ENCODE results near the gene ASIC1.

Gene ASIC1

GRCh38 chr12:50042693-50043092 lies 14.7 kb upstream of the ASIC1 start:
- no peaks in the 10 kb centered on the region for H3K36me3 ChIP-seq (ENCODE audit: insufficient read depth, low read length)
- H3K9me3 ChIP-seq (ENCODE audit: low read length): no peaks in the 10 kb centered on the region
- no peaks in the 10 kb centered on the region for H3K4me1 ChIP-seq (ENCODE audit: insufficient read depth, low read length)

GRCh38 chr12:50043308-50043707 lies 14.1 kb upstream of the ASIC1 start:
- Histone ChIP-seq H3K9ac (ENCODE audit: low read length) (no peak overlapping the region), H3K36me3 (ENCODE audit: insufficient read depth, low read length) (no peaks in the 10 kb centered on the region), H3K27ac (ENCODE audit: low read depth, low read length) (no peak overlapping the region), H3K27me3 (ENCODE audit: control insufficient read depth in 1 of 2, insufficient read depth in 2 of 2, low read length in 2 of 2) (no peaks in the 10 kb centered on the region), H3K9me3 (ENCODE audit: low read length) (no peaks in the 10 kb centered on the region), H3K4me3 (ENCODE audit: low read depth in 1 of 2, low read length in 2 of 2) (no peak overlapping the region), H3K4me1 (ENCODE audit: insufficient read depth, low read length) (no peaks in the 10 kb centered on the region)

More at GRCh38 chr12:50042693-50043092, 14.7 kb upstream of the ASIC1 start:
- Histone ChIP-seq H3K9ac (ENCODE audit: low read length) (no peak overlapping the region), H3K4me3 (ENCODE audit: low read depth in 1 of 2, low read length in 2 of 2) (no peak overlapping the region), H3K27ac (ENCODE audit: low read depth, low read length) (no peak overlapping the region), H3K27me3 (ENCODE audit: control insufficient read depth in 1 of 2, insufficient read depth in 2 of 2, low read length in 2 of 2) (no peaks in the 10 kb centered on the region)

GRCh38 chr12:50043854-50044253 lies 13.5 kb upstream of the ASIC1 start:
- Histone ChIP-seq H3K4me3 (ENCODE audit: low read depth in 1 of 2, low read length in 2 of 2) (no peak overlapping the region), H3K4me1 (ENCODE audit: insufficient read depth, low read length) (no peaks in the 10 kb centered on the region), H3K27ac (ENCODE audit: low read depth, low read length) (no peak overlapping the region), H3K27me3 (ENCODE audit: control insufficient read depth in 1 of 2, insufficient read depth in 2 of 2, low read length in 2 of 2) (no peaks in the 10 kb centered on the region), H3K36me3 (ENCODE audit: insufficient read depth, low read length) (no peaks in the 10 kb centered on the region), H3K9ac (ENCODE audit: low read length) (no peak overlapping the region), H3K9me3 (ENCODE audit: low read length) (no peaks in the 10 kb centered on the region)

GRCh38 chr12:50047693-50048250 lies 9.6 kb upstream of the ASIC1 start:
- H3K4me1 ChIP-seq (ENCODE audit: insufficient read depth, low read length): no peaks in the 10 kb centered on the region
- no peaks in the 10 kb centered on the region for H3K27me3 ChIP-seq (ENCODE audit: control insufficient read depth in 1 of 2, insufficient read depth in 2 of 2, low read length in 2 of 2)
- no peaks in the 10 kb centered on the region for H3K9me3 ChIP-seq (ENCODE audit: low read length)
- no peaks in the 10 kb centered on the region for H3K36me3 ChIP-seq (ENCODE audit: insufficient read depth, low read length)
- no peak overlapping the region for H3K27ac ChIP-seq (ENCODE audit: low read depth, low read length)
- H3K4me3 ChIP-seq (ENCODE audit: low read depth in 1 of 2, low read length in 2 of 2): no peak overlapping the region
- H3K9ac ChIP-seq (ENCODE audit: low read length): no peak overlapping the region

- H3K36me3 ChIP-seq (ENCODE audit: insufficient read depth, low read length): no peaks in the 10 kb centered on the region
- no peak overlapping the region for H3K9ac ChIP-seq (ENCODE audit: low read length)
Measured at GRCh38 chr12:50049254-50050118, 7.9 kb upstream of the ASIC1 start.

GRCh38 chr12:50050119-50050385 lies 7.3 kb upstream of the ASIC1 start:
- Histone ChIP-seq H3K27ac (ENCODE audit: low read depth, low read length) (no peak overlapping the region), H3K4me1 (ENCODE audit: insufficient read depth, low read length) (no peaks in the 10 kb centered on the region), H3K4me3 (ENCODE audit: low read depth in 1 of 2, low read length in 2 of 2) (peak overlapping the region; percentile 25 to 47), H3K27me3 (ENCODE audit: control insufficient read depth in 1 of 2, insufficient read depth in 2 of 2, low read length in 2 of 2) (no peaks in the 10 kb centered on the region), H3K9ac (ENCODE audit: low read length) (no peak overlapping the region), H3K9me3 (ENCODE audit: low read length) (no peaks in the 10 kb centered on the region), H3K36me3 (ENCODE audit: insufficient read depth, low read length) (no peaks in the 10 kb centered on the region)

More at GRCh38 chr12:50049254-50050118, 7.9 kb upstream of the ASIC1 start:
- H3K27me3 ChIP-seq (ENCODE audit: control insufficient read depth in 1 of 2, insufficient read depth in 2 of 2, low read length in 2 of 2): no peaks in the 10 kb centered on the region
- H3K4me1 ChIP-seq (ENCODE audit: insufficient read depth, low read length): no peaks in the 10 kb centered on the region
- no peaks in the 10 kb centered on the region for H3K9me3 ChIP-seq (ENCODE audit: low read length)
- H3K27ac ChIP-seq (ENCODE audit: low read depth, low read length): no peak overlapping the region
- H3K4me3 ChIP-seq (ENCODE audit: low read depth in 1 of 2, low read length in 2 of 2): no peak overlapping the region

GRCh38 chr12:50050410-50051098 lies 6.8 kb upstream of the ASIC1 start:
- H3K9me3 ChIP-seq (ENCODE audit: low read length): no peaks in the 10 kb centered on the region
- H3K4me1 ChIP-seq (ENCODE audit: insufficient read depth, low read length): peaks cover under 1% of the 10 kb centered on the region
- H3K27me3 ChIP-seq (ENCODE audit: control insufficient read depth in 1 of 2, insufficient read depth in 2 of 2, low read length in 2 of 2): no peaks in the 10 kb centered on the region
- no peaks in the 10 kb centered on the region for H3K36me3 ChIP-seq (ENCODE audit: insufficient read depth, low read length)
- H3K27ac ChIP-seq (ENCODE audit: low read depth, low read length): no peak overlapping the region
- H3K4me3 ChIP-seq (ENCODE audit: low read depth in 1 of 2, low read length in 2 of 2): peak overlapping the region; percentile 25 to 47
- no peak overlapping the region for H3K9ac ChIP-seq (ENCODE audit: low read length)

- H3K4me3 ChIP-seq (ENCODE audit: low read depth in 1 of 2, low read length in 2 of 2): no peak overlapping the region
- H3K27me3 ChIP-seq (ENCODE audit: control insufficient read depth in 1 of 2, insufficient read depth in 2 of 2, low read length in 2 of 2): no peaks in the 10 kb centered on the region
- H3K4me1 ChIP-seq (ENCODE audit: insufficient read depth, low read length): peaks cover 7% of the 10 kb centered on the region
- H3K27ac ChIP-seq (ENCODE audit: low read depth, low read length): no peak overlapping the region
- H3K9ac ChIP-seq (ENCODE audit: low read length): no peak overlapping the region
- H3K36me3 ChIP-seq (ENCODE audit: insufficient read depth, low read length): no peaks in the 10 kb centered on the region
- H3K9me3 ChIP-seq (ENCODE audit: low read length): no peaks in the 10 kb centered on the region
Measured at GRCh38 chr12:50051101-50051806, 6.1 kb upstream of the ASIC1 start.

- no peaks in the 10 kb centered on the region for H3K27me3 ChIP-seq (ENCODE audit: control insufficient read depth in 1 of 2, insufficient read depth in 2 of 2, low read length in 2 of 2)
Measured at GRCh38 chr12:50052544-50052943, 4.9 kb upstream of the ASIC1 start.

GRCh38 chr12:50052964-50053363 lies 4.4 kb upstream of the ASIC1 start:
- no peak overlapping the region for H3K27ac ChIP-seq (ENCODE audit: low read depth, low read length)
- H3K9ac ChIP-seq (ENCODE audit: low read length): no peak overlapping the region
- H3K27me3 ChIP-seq (ENCODE audit: control insufficient read depth in 1 of 2, insufficient read depth in 2 of 2, low read length in 2 of 2): no peaks in the 10 kb centered on the region
- H3K4me3 ChIP-seq (ENCODE audit: low read depth in 1 of 2, low read length in 2 of 2): no peak overlapping the region
- H3K36me3 ChIP-seq (ENCODE audit: insufficient read depth, low read length): no peaks in the 10 kb centered on the region
- H3K4me1 ChIP-seq (ENCODE audit: insufficient read depth, low read length): peaks cover 16% of the 10 kb centered on the region
- H3K9me3 ChIP-seq (ENCODE audit: low read length): no peaks in the 10 kb centered on the region

More at GRCh38 chr12:50052544-50052943, 4.9 kb upstream of the ASIC1 start:
- Histone ChIP-seq H3K9ac (ENCODE audit: low read length) (no peak overlapping the region), H3K4me1 (ENCODE audit: insufficient read depth, low read length) (peaks cover 16% of the 10 kb centered on the region), H3K9me3 (ENCODE audit: low read length) (no peaks in the 10 kb centered on the region), H3K27ac (ENCODE audit: low read depth, low read length) (no peak overlapping the region), H3K4me3 (ENCODE audit: low read depth in 1 of 2, low read length in 2 of 2) (no peak overlapping the region), H3K36me3 (ENCODE audit: insufficient read depth, low read length) (no peaks in the 10 kb centered on the region)

- Histone ChIP-seq H3K36me3 (ENCODE audit: insufficient read depth, low read length) (no peaks in the 10 kb centered on the region), H3K4me3 (ENCODE audit: low read depth in 1 of 2, low read length in 2 of 2) (no peak overlapping the region), H3K4me1 (ENCODE audit: insufficient read depth, low read length) (peaks cover 22% of the 10 kb centered on the region), H3K9ac (ENCODE audit: low read length) (no peak overlapping the region), H3K9me3 (ENCODE audit: low read length) (no peaks in the 10 kb centered on the region), H3K27ac (ENCODE audit: low read depth, low read length) (no peak overlapping the region), H3K27me3 (ENCODE audit: control insufficient read depth in 1 of 2, insufficient read depth in 2 of 2, low read length in 2 of 2) (no peaks in the 10 kb centered on the region)
Measured at GRCh38 chr12:50053583-50053982, 3.8 kb upstream of the ASIC1 start.
